Keratinocyte (primary cell): Measurements from ENCODE around the gene SCRN1. TPM values are rescaled to one million over a fixed set of nuclear protein-coding genes. Genes with fewer than 3 reads are reported as not detected.

Experiments
- DNase-seq: peaks from one replicate; pipeline ENCODE4 v3.0.0-alpha.2; 2011; ENCODE audit warnings: low read depth, missing footprints, low spot score
- FAIRE-seq: peaks from 2 replicates; lab custom pipeline; 2011; peaks lifted over from hg19 to GRCh38; lab: Jason Lieb, UNC
- H2AFZ ChIP-seq: 2 replicates; pipeline ENCODE4 v1.6.0; 2012; ENCODE audit warnings: low read length, control low read depth, inconsistent platforms; ENCODE audit not compliant: control insufficient read depth
- H3K27ac ChIP-seq: 2 replicates; pipeline ENCODE4 v1.5.1; 2011; ENCODE audit warnings: low read length; ENCODE audit not compliant: control insufficient read depth, insufficient read depth
- H3K27me3 ChIP-seq: 3 replicates; pipeline ENCODE4 v1.6.0; 2011; ENCODE audit warnings: low read length; ENCODE audit not compliant: control insufficient read depth, insufficient read depth; ENCODE audit errors: extremely low read depth
- H3K36me3 ChIP-seq, 2 experiments: 2 replicates in 1 of 2; 3 replicates in 1 of 2; pipeline ENCODE4 v1.5.1; 2011; ENCODE audit warnings: low read length in 2 of 2, mild to moderate bottlenecking in 1 of 2; ENCODE audit not compliant: control insufficient read depth in 2 of 2, insufficient read depth in 2 of 2; ENCODE audit errors: extremely low read depth in 1 of 2
- H3K4me1 ChIP-seq: 3 replicates; pipeline ENCODE4 v1.5.1; 2011; ENCODE audit warnings: low read length; ENCODE audit not compliant: control insufficient read depth, insufficient read depth; ENCODE audit errors: extremely low read depth
- H3K4me2 ChIP-seq: 3 replicates; pipeline ENCODE4 v1.6.0; 2011; ENCODE audit warnings: low read depth, low read length; ENCODE audit not compliant: control insufficient read depth, insufficient read depth; ENCODE audit errors: extremely low read depth
- H3K4me3 ChIP-seq, 3 experiments: fragments of 200-600 bp in 1 of 3; sonication (generic) in 1 of 3; 2 replicates in 2 of 3; 3 replicates in 1 of 3; pipeline ENCODE4 v1.5.1; 2011 to 2016; ENCODE audit warnings: low read length in 3 of 3, mild to moderate bottlenecking in 3 of 3, control low read depth in 2 of 3, inconsistent platforms in 1 of 3, low read depth in 1 of 3, mixed read lengths in 1 of 3, mixed run types in 1 of 3, moderate library complexity in 1 of 3; ENCODE audit not compliant: control insufficient read depth in 2 of 3, insufficient read depth in 2 of 3; ENCODE audit errors: extremely low read depth in 1 of 3
- H3K79me2 ChIP-seq: 2 replicates; pipeline ENCODE4 v1.6.0; 2012; ENCODE audit warnings: low read length; ENCODE audit not compliant: control insufficient read depth, insufficient read depth
- H3K9ac ChIP-seq: 3 replicates; pipeline ENCODE4 v1.6.0; 2011; ENCODE audit warnings: low read length; ENCODE audit not compliant: control insufficient read depth, insufficient read depth; ENCODE audit errors: extremely low read depth
- H3K9me1 ChIP-seq: 3 replicates; pipeline ENCODE4 v1.6.0; 2011; ENCODE audit warnings: low read length; ENCODE audit not compliant: control insufficient read depth, insufficient read depth; ENCODE audit errors: extremely low read depth
- H3K9me3 ChIP-seq: 2 replicates; pipeline ENCODE4 v1.5.1; 2012; ENCODE audit warnings: low read depth, low read length; ENCODE audit not compliant: control insufficient read depth
- H4K20me1 ChIP-seq: 3 replicates; pipeline ENCODE4 v1.6.0; 2011; ENCODE audit warnings: low read length; ENCODE audit not compliant: control insufficient read depth, insufficient read depth; ENCODE audit errors: extremely low read depth
- EZH2 ChIP-seq: IDR thresholded peaks from one replicate; pipeline ENCODE4 v1.6.1; 2012; ENCODE audit warnings: inconsistent platforms, mild to moderate bottlenecking, low read length, moderate library complexity
- dilution Hi-C: fragments of 300-500 bp; cut with MboI; formaldehyde crosslinking; loops from one replicate; pipeline ENCODE4 v1.7.0; 2020; ENCODE audit warnings: low sequenced_read_pairs; ENCODE audit not compliant: extremely low pct_ligation_motif_present
- polyA plus RNA-seq, 5 experiments: library from polyadenylated mRNA; depleted of rRNA in 3 of 5; stranded (reverse) in 3 of 5; stranded (forward) in 1 of 5; unstranded in 1 of 5; fragments of >200 nt; gene quantifications; 1 replicate in 1 of 5; 2 replicates in 3 of 5; 3 replicates in 1 of 5; pipeline versions ENCODE4 v1.2.1 to v1.2.3, GENCODE V29; 2011 to 2012; ENCODE audit warnings: missing spikeins in 2 of 5, low read depth in 1 of 5, low replicate concordance in 1 of 5
- TF ChIP-seq, protein P1 (sequence below), 3 experiments: IDR thresholded peaks in 1 of 3; conservative IDR thresholded peaks in 1 of 3; optimal IDR thresholded peaks in 1 of 3; 2 replicates in 2 of 3; 3 replicates in 1 of 3; pipeline versions ENCODE3 to v1.5.1; 2011; ENCODE audit warnings: low read length in 3 of 3, mild to moderate bottlenecking in 3 of 3, moderate library complexity in 2 of 3, control low read depth in 1 of 3, inconsistent platforms in 1 of 3; ENCODE audit not compliant: insufficient read depth in 2 of 3; ENCODE audit errors: extremely low read depth in 1 of 3

Gene SCRN1
- polyA plus RNA-seq, 1 donor (not counting 4 experiments of a cell fraction or from before 2014, with no cell fraction given) = 52.3 TPM

DNA sequence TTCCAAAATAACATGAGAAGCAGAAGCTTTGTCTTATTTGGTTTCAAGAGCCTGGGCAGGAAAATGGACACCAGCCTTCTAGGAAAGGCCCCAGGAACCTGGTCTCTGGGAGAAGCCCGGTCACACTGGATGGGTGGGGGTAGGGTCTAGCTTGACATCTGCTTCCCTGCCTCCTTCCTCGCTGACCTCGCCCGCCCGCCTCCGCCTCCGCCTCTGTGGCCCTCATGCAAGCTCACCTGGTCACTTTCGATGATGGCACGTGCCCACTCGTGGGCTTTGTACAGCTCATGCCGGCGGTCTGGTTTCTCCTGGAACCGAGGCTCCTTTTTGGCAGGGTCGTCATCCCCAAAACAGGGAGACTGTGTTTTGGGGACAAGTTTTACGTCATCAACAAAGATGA lies 63.4 kb downstream of the SCRN1 start:
- H3K9me1 ChIP-seq = no peaks in the 10 kb centered on the region
- H3K4me2 ChIP-seq = no peak overlapping the region
- no peaks in the 10 kb centered on the region for H3K9me3 ChIP-seq
- H3K79me2 ChIP-seq = no peaks in the 10 kb centered on the region
- TF ChIP-seq, protein P1, sequence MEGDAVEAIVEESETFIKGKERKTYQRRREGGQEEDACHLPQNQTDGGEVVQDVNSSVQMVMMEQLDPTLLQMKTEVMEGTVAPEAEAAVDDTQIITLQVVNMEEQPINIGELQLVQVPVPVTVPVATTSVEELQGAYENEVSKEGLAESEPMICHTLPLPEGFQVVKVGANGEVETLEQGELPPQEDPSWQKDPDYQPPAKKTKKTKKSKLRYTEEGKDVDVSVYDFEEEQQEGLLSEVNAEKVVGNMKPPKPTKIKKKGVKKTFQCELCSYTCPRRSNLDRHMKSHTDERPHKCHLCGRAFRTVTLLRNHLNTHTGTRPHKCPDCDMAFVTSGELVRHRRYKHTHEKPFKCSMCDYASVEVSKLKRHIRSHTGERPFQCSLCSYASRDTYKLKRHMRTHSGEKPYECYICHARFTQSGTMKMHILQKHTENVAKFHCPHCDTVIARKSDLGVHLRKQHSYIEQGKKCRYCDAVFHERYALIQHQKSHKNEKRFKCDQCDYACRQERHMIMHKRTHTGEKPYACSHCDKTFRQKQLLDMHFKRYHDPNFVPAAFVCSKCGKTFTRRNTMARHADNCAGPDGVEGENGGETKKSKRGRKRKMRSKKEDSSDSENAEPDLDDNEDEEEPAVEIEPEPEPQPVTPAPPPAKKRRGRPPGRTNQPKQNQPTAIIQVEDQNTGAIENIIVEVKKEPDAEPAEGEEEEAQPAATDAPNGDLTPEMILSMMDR (optimal IDR thresholded peaks at IDR 0.05 in 1 of 3, IDR thresholded peaks at IDR 0.05 in 1 of 3, conservative IDR thresholded peaks at IDR 0.05 in 1 of 3; ENCODE audit: extremely low read depth in 1 of 3, insufficient read depth in 2 of 3, low read length in 3 of 3) = no peak
- TF ChIP-seq EZH2 = no peak
- no peaks in the 10 kb centered on the region for H4K20me1 ChIP-seq
- H3K27me3 ChIP-seq = no peaks in the 10 kb centered on the region
- peaks cover 7 to 15% of the 10 kb centered on the region in 2 experiments for H3K36me3 ChIP-seq
- no peaks in the 10 kb centered on the region for H3K4me1 ChIP-seq
- dilution Hi-C loops = no loop called here
- no peak for DNase-seq
- H3K9ac ChIP-seq = no peak overlapping the region
- no peak overlapping the region for H3K27ac ChIP-seq
- no peak overlapping the region for H3K4me3 ChIP-seq
- FAIRE-seq = no peak
- no peak overlapping the region for H2AFZ ChIP-seq

DNA sequence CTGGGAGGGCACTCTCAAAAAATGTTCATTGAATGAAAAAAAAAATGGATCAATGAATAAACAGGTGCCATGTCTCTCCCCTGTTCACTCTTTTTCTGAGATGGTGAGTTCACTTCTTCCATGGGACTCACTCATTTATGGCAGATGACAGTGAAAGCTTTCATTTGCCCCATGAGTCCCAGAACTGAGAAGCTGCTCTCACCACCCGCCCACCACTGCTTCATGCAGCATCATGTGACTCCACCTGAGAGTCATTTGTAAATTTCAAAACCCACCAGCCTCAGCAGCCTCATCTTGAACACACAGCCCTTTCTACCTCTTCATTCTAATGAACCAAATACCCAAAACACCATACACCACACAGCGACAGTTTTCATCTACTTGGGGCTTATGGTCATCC lies 64.9 kb downstream of the SCRN1 start:
- no peaks in the 10 kb centered on the region for H3K27me3 ChIP-seq
- H3K4me3 ChIP-seq = no peak overlapping the region
- H3K9ac ChIP-seq = no peak overlapping the region
- DNase-seq (no peak), FAIRE-seq (no peak)
- H3K4me2 ChIP-seq = no peak overlapping the region
- TF ChIP-seq EZH2 = no peak
- TF ChIP-seq, protein P1 (optimal IDR thresholded peaks at IDR 0.05 in 1 of 3, IDR thresholded peaks at IDR 0.05 in 1 of 3, conservative IDR thresholded peaks at IDR 0.05 in 1 of 3; ENCODE audit: extremely low read depth in 1 of 3, insufficient read depth in 2 of 3, low read length in 3 of 3) = no peak
- no peaks in the 10 kb centered on the region for H3K4me1 ChIP-seq
- no peaks in the 10 kb centered on the region for H3K79me2 ChIP-seq
- H3K36me3 ChIP-seq = peaks cover 5 to 25% of the 10 kb centered on the region in 2 experiments
- no peaks in the 10 kb centered on the region for H3K9me3 ChIP-seq
- no peak overlapping the region for H2AFZ ChIP-seq
- no peaks in the 10 kb centered on the region for H4K20me1 ChIP-seq
- no peaks in the 10 kb centered on the region for H3K9me1 ChIP-seq
- dilution Hi-C loops = no loop called here
- no peak overlapping the region for H3K27ac ChIP-seq
